ENCODE data around the gene NCAPD2.

Gene NCAPD2

GRCh38 chr12:6541371-6542165, 47.7 kb downstream of the NCAPD2 start:
- H3K4me3 ChIP-seq (ENCODE audit: low read depth, low read length) = no peak overlapping the region
- no peak for DNase-seq (ENCODE audit: low read depth)
- no peak for TF ChIP-seq CTCF (IDR thresholded peaks at IDR 0.05; ENCODE audit: insufficient read depth, low read depth, low read length, missing control alignments)

GRCh38 chr12:6542209-6543009, 48.5 kb downstream of the NCAPD2 start:
- TF ChIP-seq CTCF (IDR thresholded peaks at IDR 0.05; ENCODE audit: insufficient read depth, low read depth, low read length, missing control alignments) = no peak
- DNase-seq (ENCODE audit: low read depth) = no peak
- no peak overlapping the region for H3K4me3 ChIP-seq (ENCODE audit: low read depth, low read length)

GRCh38 chr12:6546016-6546415, 52.1 kb downstream of the NCAPD2 start:
- no peak for TF ChIP-seq CTCF (IDR thresholded peaks at IDR 0.05; ENCODE audit: insufficient read depth, low read depth, low read length, missing control alignments)
- no peak overlapping the region for H3K4me3 ChIP-seq (ENCODE audit: low read depth, low read length)
- no peak for DNase-seq (ENCODE audit: low read depth)

GRCh38 chr12:6547566-6547965, 53.7 kb downstream of the NCAPD2 start:
- no peak for DNase-seq (ENCODE audit: low read depth)
- no peak for TF ChIP-seq CTCF (IDR thresholded peaks at IDR 0.05; ENCODE audit: insufficient read depth, low read depth, low read length, missing control alignments)
- no peak overlapping the region for H3K4me3 ChIP-seq (ENCODE audit: low read depth, low read length)

- no peak for DNase-seq (ENCODE audit: low read depth)
- no peak overlapping the region for H3K4me3 ChIP-seq (ENCODE audit: low read depth, low read length)
These were observed 54.1 kb downstream of the NCAPD2 start for GRCh38 chr12:6547987-6548386.

GRCh38 chr12:6548556-6548955, 54.7 kb downstream of the NCAPD2 start:
- H3K4me3 ChIP-seq (ENCODE audit: low read depth, low read length) = no peak overlapping the region
- DNase-seq (ENCODE audit: low read depth) = no peak
- no peak for TF ChIP-seq CTCF (IDR thresholded peaks at IDR 0.05; ENCODE audit: insufficient read depth, low read depth, low read length, missing control alignments)

More at GRCh38 chr12:6547987-6548386, 54.1 kb downstream of the NCAPD2 start:
- TF ChIP-seq CTCF (IDR thresholded peaks at IDR 0.05; ENCODE audit: insufficient read depth, low read depth, low read length, missing control alignments) = no peak
